GM18861 (cell line): ENCODE results near the gene FOXF2.

ENCODE experiments used
- ATAC-seq: cut with Tn5 transposase; IDR thresholded peaks from one replicate; pipeline ENCODE4 v1.9.1; 2021; ENCODE audit not compliant: unreplicated experiment

Gene FOXF2

DNA sequence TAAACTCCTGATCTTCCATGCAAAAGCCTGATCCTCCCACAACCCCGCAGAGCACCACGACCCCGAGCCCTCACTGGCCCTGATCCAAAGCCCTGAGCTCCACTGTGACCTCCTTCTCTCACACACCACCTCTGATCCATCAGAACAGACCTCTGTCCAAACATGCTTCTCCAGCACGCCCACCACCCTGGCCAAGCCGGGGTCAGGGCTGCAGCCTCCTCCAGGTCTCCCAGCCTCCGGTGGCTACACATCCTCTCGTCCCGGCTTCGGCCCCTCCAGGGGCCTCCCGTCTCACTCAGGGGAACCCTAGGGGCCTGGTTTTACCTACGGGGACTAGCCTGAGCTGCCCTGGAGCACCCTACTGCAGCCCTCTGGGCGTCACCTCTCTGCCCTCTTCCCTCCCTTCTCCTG is 49.1 kb downstream of the FOXF2 start:
- ATAC-seq: no peak

DNA sequence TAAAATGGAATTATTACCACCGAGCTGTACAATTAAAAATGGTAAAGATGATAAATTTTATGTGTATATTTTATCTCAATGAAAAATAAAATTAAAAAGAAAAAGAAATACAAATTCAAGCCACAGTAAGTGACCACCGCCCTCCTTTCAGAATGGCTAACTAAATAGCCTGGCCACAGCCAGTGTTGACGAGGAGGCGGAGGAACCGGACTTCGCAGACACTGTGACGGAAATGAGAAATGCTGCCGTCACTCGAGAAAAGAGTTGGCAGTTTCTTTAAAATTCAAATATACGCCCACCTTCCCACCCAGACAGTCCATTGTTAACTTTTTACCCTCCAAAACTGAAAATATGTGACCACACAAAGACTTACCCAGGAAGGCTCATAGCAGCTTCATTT is 50.0 kb downstream of the FOXF2 start:
- ATAC-seq: no peak

DNA sequence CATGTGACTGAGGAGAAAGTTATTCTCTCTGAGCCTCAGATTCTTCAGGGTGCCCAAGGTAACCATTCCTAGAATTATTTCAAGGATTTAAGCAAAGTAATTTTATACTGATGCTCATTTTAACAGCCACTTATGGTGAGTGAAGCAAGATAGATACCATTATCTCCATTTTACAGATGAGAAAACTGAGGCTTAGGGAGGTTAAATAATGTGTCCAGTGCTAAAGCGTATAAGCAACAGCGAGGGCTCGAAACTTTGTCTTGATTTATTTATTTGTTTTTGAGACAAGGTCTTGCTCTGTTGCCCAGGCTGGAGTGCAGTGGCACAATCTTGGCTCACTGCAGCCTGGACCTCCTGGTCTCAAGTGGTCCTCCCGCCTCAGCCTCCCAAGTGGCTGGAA is 53.6 kb downstream of the FOXF2 start:
- no peak for ATAC-seq
